ENCODE results near the gene NANS.
"Not testable (repeated sequence)": the region's sequence is repeated elsewhere in the genome, so short reads cannot be mapped to it uniquely, and the experiment has no call there.

- TF ChIP-seq POLR2A (IDR thresholded peaks at IDR 0.05); CTCF (IDR thresholded peaks at IDR 0.05 in 4 of 5, conservative IDR thresholded peaks at IDR 0.05 in 1 of 5): not testable (repeated sequence)
Observed at GRCh38 chr9:98117097-98117496, 60.6 kb downstream of the NANS start.
